Measurements from ENCODE around the gene GGCX.

Gene GGCX

DNA sequence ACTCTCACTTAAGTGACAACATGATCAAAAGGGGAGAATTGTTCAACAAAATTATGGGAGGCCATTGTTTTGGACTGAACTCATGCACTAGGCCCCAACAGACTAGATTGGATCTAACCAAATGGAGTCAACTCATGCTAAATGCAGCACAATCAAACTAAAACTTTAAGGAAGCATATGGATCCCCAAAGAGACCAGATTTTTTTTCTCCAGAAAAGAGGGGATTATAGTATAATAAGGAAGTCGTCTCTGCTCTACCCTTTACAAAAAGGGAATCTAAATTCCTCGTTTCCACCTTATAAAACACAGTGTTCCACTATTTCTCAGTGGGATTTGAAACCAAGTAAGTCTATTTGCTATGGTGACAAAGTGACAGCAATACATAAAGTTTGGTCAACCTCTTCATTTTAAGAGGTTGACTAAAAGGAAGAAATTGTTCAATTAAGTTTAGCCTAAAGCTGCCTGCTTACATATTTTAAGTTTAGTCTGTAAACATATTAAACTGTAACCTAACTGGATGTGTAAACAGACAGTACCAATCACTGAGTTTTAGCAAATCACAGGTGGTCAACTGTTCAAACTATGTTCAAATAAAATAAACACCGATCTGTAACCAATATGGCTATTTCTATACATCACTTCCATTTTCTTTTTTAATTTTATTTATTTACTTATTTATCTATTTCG, 63.2 kb downstream of the GGCX start:
- Histone ChIP-seq H3K36me3 (ENCODE audit: control insufficient read depth, insufficient read depth, low read length) (no peaks in the 10 kb centered on the region), H3K9me3 (ENCODE audit: control insufficient read depth, low read length) (no peaks in the 10 kb centered on the region), H3K9ac (no peak overlapping the region), H3K4me2 (ENCODE audit: low read length) (no peak overlapping the region), H2AFZ (no peak overlapping the region), H3K4me1 (no peaks in the 10 kb centered on the region), H3K79me2 (no peaks in the 10 kb centered on the region), H3K27me3 (ENCODE audit: control insufficient read depth, insufficient read depth, low read length) (no peaks in the 10 kb centered on the region), H3K4me3 (ENCODE audit: low read depth, low read length) (no peak overlapping the region), H3K27ac (no peak overlapping the region)
- TF ChIP-seq, protein P1, sequence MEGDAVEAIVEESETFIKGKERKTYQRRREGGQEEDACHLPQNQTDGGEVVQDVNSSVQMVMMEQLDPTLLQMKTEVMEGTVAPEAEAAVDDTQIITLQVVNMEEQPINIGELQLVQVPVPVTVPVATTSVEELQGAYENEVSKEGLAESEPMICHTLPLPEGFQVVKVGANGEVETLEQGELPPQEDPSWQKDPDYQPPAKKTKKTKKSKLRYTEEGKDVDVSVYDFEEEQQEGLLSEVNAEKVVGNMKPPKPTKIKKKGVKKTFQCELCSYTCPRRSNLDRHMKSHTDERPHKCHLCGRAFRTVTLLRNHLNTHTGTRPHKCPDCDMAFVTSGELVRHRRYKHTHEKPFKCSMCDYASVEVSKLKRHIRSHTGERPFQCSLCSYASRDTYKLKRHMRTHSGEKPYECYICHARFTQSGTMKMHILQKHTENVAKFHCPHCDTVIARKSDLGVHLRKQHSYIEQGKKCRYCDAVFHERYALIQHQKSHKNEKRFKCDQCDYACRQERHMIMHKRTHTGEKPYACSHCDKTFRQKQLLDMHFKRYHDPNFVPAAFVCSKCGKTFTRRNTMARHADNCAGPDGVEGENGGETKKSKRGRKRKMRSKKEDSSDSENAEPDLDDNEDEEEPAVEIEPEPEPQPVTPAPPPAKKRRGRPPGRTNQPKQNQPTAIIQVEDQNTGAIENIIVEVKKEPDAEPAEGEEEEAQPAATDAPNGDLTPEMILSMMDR (IDR thresholded peaks at IDR 0.05) = no peak

DNA sequence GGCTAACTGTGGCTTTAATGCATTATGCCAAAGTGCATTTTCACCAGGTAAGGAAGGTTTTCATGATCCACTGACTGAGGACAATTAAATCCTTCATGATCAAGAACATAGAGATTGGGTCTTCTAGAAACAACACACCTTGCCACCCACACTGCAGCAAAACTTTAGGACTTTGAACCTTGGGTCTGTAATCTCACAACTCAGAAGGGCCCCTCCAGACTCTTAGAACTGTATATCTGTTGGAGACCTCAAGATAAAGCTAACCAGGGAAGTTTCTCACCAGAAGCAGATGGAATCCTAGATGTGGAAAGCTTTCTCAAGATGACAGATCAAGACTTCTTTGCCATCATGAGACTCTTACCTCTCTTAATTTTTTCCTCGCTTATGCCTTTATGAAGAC, 64.9 kb downstream of the GGCX start:
- TF ChIP-seq, protein P1 (IDR thresholded peaks at IDR 0.05) = no peak
- Histone ChIP-seq H3K4me1 (no peaks in the 10 kb centered on the region), H3K4me3 (ENCODE audit: low read depth, low read length) (no peak overlapping the region)

More for the DNA sequence above, 64.9 kb downstream of the GGCX start:
- H3K79me2 ChIP-seq = no peaks in the 10 kb centered on the region
- no peak overlapping the region for H2AFZ ChIP-seq
- no peaks in the 10 kb centered on the region for H3K36me3 ChIP-seq (ENCODE audit: control insufficient read depth, insufficient read depth, low read length)
- no peaks in the 10 kb centered on the region for H3K9me3 ChIP-seq (ENCODE audit: control insufficient read depth, low read length)
- H3K27ac ChIP-seq = no peak overlapping the region
- no peak overlapping the region for H3K4me2 ChIP-seq (ENCODE audit: low read length)
- H3K9ac ChIP-seq = no peak overlapping the region
- no peaks in the 10 kb centered on the region for H3K27me3 ChIP-seq (ENCODE audit: control insufficient read depth, insufficient read depth, low read length)
